HG03439 (cell line): ENCODE data around the gene NKX1-2.

Experiments
- ATAC-seq: cut with Tn5 transposase; IDR thresholded peaks from one replicate; pipeline ENCODE4 v1.9.1; 2021; ENCODE audit warnings: mild to moderate bottlenecking, moderate library complexity; ENCODE audit not compliant: unreplicated experiment

Gene NKX1-2

GRCh38 chr10:124418726-124419501 is 30.9 kb downstream of the NKX1-2 start, which contains the start of gene OAT:
OAT (minus strand) TSS chr10:124418923; CDS start chr10:124412171, 6,752 bp downstream.
- peak; percentile 97 for ATAC-seq

GRCh38 chr10:124417895-124418725 is 31.7 kb downstream of the NKX1-2 start:
- peak; percentile 41 for ATAC-seq

DNA sequence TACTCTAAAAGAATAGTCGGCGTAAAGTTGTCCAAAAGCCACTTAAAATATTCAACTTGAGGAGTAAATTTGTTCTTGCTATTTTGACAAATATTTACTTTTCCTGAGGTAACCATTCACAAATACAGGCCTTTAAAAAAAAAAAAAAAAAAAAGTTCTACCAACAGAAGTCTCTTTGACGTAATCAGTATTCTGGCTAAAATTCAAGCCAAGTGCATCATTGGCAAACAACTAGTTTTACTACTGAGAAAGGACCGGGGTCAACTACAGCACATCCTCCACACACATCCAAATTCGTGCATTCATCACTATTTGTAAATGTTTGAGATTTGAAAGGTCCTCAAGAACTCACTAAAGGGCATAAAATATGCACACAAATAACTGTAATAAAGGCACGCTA is 33.1 kb downstream of the NKX1-2 start:
- ATAC-seq, result no peak

GRCh38 chr10:124415210-124415609 is 34.6 kb downstream of the NKX1-2 start:
- no peak for ATAC-seq

- ATAC-seq, result no peak
Measured at GRCh38 chr10:124414076-124414475, 35.8 kb downstream of the NKX1-2 start.

GRCh38 chr10:124409696-124410095 is 40.1 kb downstream of the NKX1-2 start:
- no peak for ATAC-seq

DNA sequence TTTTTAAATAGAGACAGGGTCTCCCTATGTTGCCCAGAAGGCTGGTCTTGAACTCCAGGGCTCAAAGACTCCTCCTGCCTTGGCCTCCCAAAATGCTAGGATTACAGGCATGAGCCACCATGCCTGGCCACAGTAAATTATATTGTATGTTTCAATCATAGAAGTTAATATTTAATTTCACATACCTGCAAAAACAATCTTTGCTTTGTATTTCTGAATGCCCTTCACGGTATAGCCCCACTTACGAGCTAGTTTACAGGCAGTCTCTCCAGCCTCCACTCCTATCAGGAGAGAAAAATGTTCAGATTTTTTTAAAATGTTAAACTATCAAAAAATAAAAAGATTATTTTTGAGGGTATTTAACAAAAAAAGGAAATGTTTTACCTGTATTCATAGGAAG is 41.5 kb downstream of the NKX1-2 start:
- ATAC-seq, result no peak

GRCh38 chr10:124407456-124407855 is 42.4 kb downstream of the NKX1-2 start:
- no peak for ATAC-seq

DNA sequence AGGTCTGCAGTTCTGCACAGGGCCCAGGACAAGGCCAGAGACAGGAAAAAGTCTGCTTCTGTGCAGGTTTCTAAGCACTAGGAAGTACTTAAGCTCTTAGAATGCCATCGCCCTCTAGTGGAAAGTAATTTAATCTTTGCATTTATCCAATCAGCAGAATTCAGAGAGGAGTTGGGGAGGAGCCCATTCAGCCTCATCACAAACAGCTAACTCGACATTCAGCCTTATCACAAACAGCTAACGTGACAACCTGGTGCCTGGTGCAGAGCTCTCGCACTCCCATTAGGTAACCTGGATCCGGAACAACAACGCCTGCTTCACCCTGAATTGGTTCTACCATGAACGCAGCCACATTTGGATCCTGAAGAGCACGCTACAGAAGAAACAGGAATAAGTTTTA is 46.3 kb downstream of the NKX1-2 start:
- ATAC-seq, result peak; percentile 93

GRCh38 chr10:124402273-124402672 is 47.6 kb downstream of the NKX1-2 start:
- no peak for ATAC-seq

DNA sequence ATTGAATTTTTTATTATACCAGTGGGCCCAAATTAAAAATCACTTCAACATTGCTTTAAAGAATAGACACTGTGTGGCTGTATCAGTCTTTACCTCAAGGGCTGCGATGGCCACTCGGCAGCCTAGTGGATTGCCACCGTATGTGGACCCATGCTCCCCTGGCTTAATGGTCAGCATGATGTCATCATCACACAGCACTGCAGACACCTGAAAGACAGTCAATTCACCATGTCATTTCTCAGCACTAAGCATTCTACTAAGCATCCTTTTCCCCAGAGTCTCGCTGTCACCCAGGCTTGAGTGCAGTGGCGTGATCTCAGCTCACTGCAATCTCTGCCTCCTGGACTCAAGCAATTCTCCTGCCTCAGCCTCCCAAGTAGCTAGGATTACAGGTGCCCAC is 48.2 kb downstream of the NKX1-2 start:
- no peak for ATAC-seq
